Mesenchymal stem cell (in vitro differentiated cells and primary cell): ENCODE data around the gene GBA3.

Experiments used
- DNase-seq: peaks from one replicate; pipeline ENCODE4 v3.0.0-alpha.2; 2013
- H2AFZ ChIP-seq: one replicate; pipeline ENCODE4 v1.6.1; 2013; ENCODE audit warnings: low read depth, mild to moderate bottlenecking, control low read depth, inconsistent platforms, low read length, moderate library complexity
- H2AK5ac ChIP-seq: 2 replicates; pipeline ENCODE4 v1.6.1; 2013; ENCODE audit warnings: low read length, moderate library complexity, mild to moderate bottlenecking, inconsistent platforms; ENCODE audit not compliant: severe bottlenecking
- H2BK120ac ChIP-seq: one replicate; pipeline ENCODE4 v1.6.1; 2013; ENCODE audit warnings: low read depth, mild to moderate bottlenecking, inconsistent platforms, low read length, moderate library complexity
- H2BK12ac ChIP-seq, 2 experiments: one replicate each; pipeline ENCODE4 v1.6.1; 2013; ENCODE audit warnings: inconsistent platforms in 2 of 2, low read length in 2 of 2, mild to moderate bottlenecking in 2 of 2, moderate library complexity in 2 of 2, control low read depth in 1 of 2
- H2BK15ac ChIP-seq: one replicate; pipeline ENCODE4 v1.6.1; 2013; ENCODE audit warnings: mild to moderate bottlenecking, low read depth, inconsistent platforms; ENCODE audit not compliant: poor library complexity, severe bottlenecking
- H2BK5ac ChIP-seq: 2 replicates; pipeline ENCODE4 v1.6.1; 2013; ENCODE audit warnings: low read depth, mild to moderate bottlenecking, low read length, control low read depth, inconsistent platforms; ENCODE audit not compliant: poor library complexity, severe bottlenecking
- H3K14ac ChIP-seq, 2 experiments: one replicate each; pipeline ENCODE4 v1.6.1; 2013; ENCODE audit warnings: inconsistent platforms in 2 of 2, low read length in 2 of 2, control low read depth in 1 of 2, mild to moderate bottlenecking in 1 of 2, moderate library complexity in 1 of 2
- H3K18ac ChIP-seq, 2 experiments: one replicate each; pipeline ENCODE4 v1.6.1; 2013; ENCODE audit warnings: inconsistent platforms in 2 of 2, low read length in 2 of 2, control low read depth in 1 of 2, low read depth in 1 of 2, mild to moderate bottlenecking in 1 of 2
- H3K23ac ChIP-seq, 2 experiments: one replicate each; pipeline ENCODE4 v1.6.1; 2013; ENCODE audit warnings: inconsistent platforms in 2 of 2, low read length in 2 of 2, mild to moderate bottlenecking in 2 of 2, moderate library complexity in 2 of 2, control low read depth in 1 of 2
- H3K27ac ChIP-seq: 2 replicates; pipeline ENCODE4 v1.5.1; 2013; ENCODE audit warnings: mild to moderate bottlenecking, moderate library complexity, low read length, control low read depth, inconsistent platforms; ENCODE audit not compliant: poor library complexity, severe bottlenecking
- H3K27me3 ChIP-seq, 2 experiments: 2 replicates each; pipeline versions ENCODE4 v1.6.1 to v1.7.0; 2013; ENCODE audit warnings: low read length in 2 of 2, mild to moderate bottlenecking in 2 of 2, moderate library complexity in 2 of 2, control low read depth in 1 of 2, inconsistent platforms in 1 of 2; ENCODE audit not compliant: control insufficient read depth in 1 of 2, insufficient read depth in 1 of 2
- H3K36me3 ChIP-seq, 2 experiments: 2 replicates each; pipeline versions ENCODE4 v1.6.1 to v1.7.0; 2013; ENCODE audit warnings: low read length in 2 of 2, control low read depth in 1 of 2, inconsistent platforms in 1 of 2, low read depth in 1 of 2, mild to moderate bottlenecking in 1 of 2; ENCODE audit not compliant: insufficient read depth in 2 of 2, control insufficient read depth in 1 of 2
- H3K4ac ChIP-seq, 2 experiments: one replicate each; pipeline ENCODE4 v1.6.1; 2013; ENCODE audit warnings: inconsistent platforms in 2 of 2, low read length in 2 of 2, mild to moderate bottlenecking in 2 of 2, moderate library complexity in 2 of 2, control low read depth in 1 of 2, low read depth in 1 of 2
- H3K4me1 ChIP-seq: 2 replicates; pipeline ENCODE4 v1.6.1; 2013; ENCODE audit warnings: low read depth, low read length, control low read depth; ENCODE audit not compliant: control insufficient read depth, insufficient read depth
- H3K4me2 ChIP-seq: 2 replicates; pipeline ENCODE4 v1.6.1; 2013; ENCODE audit warnings: low read length, mild to moderate bottlenecking, inconsistent platforms; ENCODE audit not compliant: poor library complexity, severe bottlenecking
- H3K4me3 ChIP-seq, 2 experiments: 2 replicates each; pipeline versions ENCODE4 v1.5.1 to v1.7.0; 2013; ENCODE audit warnings: low read length in 2 of 2, mild to moderate bottlenecking in 2 of 2, control low read depth in 1 of 2, low read depth in 1 of 2; ENCODE audit not compliant: insufficient read depth in 1 of 2
- H3K79me1 ChIP-seq: replicated peaks from 2 replicates; pipeline ENCODE4 v1.6.1; 2013; ENCODE audit warnings: mild to moderate bottlenecking, control low read depth, low read length, inconsistent platforms; ENCODE audit not compliant: poor library complexity, severe bottlenecking
- H3K9ac ChIP-seq: 2 replicates; pipeline ENCODE4 v1.7.0; 2013; ENCODE audit warnings: mild to moderate bottlenecking, low read length, moderate library complexity
- H3K9me3 ChIP-seq: 2 replicates; pipeline ENCODE4 v1.7.0; 2013; ENCODE audit warnings: mild to moderate bottlenecking, low read length; ENCODE audit not compliant: control insufficient read depth
- H4K8ac ChIP-seq: one replicate; pipeline ENCODE4 v1.6.1; 2013; ENCODE audit warnings: inconsistent platforms, mild to moderate bottlenecking, low read length, moderate library complexity
- H4K91ac ChIP-seq: one replicate; pipeline ENCODE4 v1.6.1; 2013; ENCODE audit warnings: mild to moderate bottlenecking, low read length, inconsistent platforms
- WGBS: methylation state at CpG from one replicate; pipeline ENCODE4 v1.1.7; 2013; ENCODE audit warnings: mixed read lengths; 5-methylcytosine and 5-hydroxymethylcytosine counted together

Gene GBA3

GRCh38 chr4:22745234-22745633, 52.5 kb downstream of the GBA3 start:
- H3K23ac ChIP-seq, result no peak overlapping the region
- no peak overlapping the region for H3K27ac ChIP-seq
- DNase-seq, result no peak
- no peak overlapping the region for H2AFZ ChIP-seq
- no peak overlapping the region for H2BK120ac ChIP-seq
- no peak overlapping the region for H3K9ac ChIP-seq
- H3K14ac ChIP-seq, result no peak overlapping the region
- no peak overlapping the region for H3K4me3 ChIP-seq
- no CpG with 5 or more reads among the region's 1 CpG for WGBS
- no peaks in the 10 kb centered on the region for H3K79me1 ChIP-seq
- no peak overlapping the region for H2AK5ac ChIP-seq
- H2BK12ac ChIP-seq, result no peak overlapping the region
- no peak overlapping the region for H2BK15ac ChIP-seq
- H3K4me1 ChIP-seq, result no peaks in the 10 kb centered on the region
- no peaks in the 10 kb centered on the region for H3K36me3 ChIP-seq
- no peak overlapping the region for H3K4ac ChIP-seq
- no peaks in the 10 kb centered on the region for H3K9me3 ChIP-seq
- H3K4me2 ChIP-seq, result no peak overlapping the region
- H4K8ac ChIP-seq, result no peak overlapping the region
- no peak overlapping the region for H4K91ac ChIP-seq
- no peak overlapping the region for H2BK5ac ChIP-seq
- H3K18ac ChIP-seq, result no peak overlapping the region
- H3K27me3 ChIP-seq, result no peaks in the 10 kb centered on the region

- DNase-seq, result no peak
- Histone ChIP-seq H3K4me2 (no peak overlapping the region), H2BK15ac (no peak overlapping the region)
Observed at GRCh38 chr4:22754116-22754515, 61.4 kb downstream of the GBA3 start.

GRCh38 chr4:22762548-22762947, 69.8 kb downstream of the GBA3 start:
- no peak overlapping the region for H2BK15ac ChIP-seq
- no peaks in the 10 kb centered on the region for H3K9me3 ChIP-seq
- no peak overlapping the region for H3K18ac ChIP-seq
- H3K4ac ChIP-seq, result no peak overlapping the region
- no peak for DNase-seq
- no peaks in the 10 kb centered on the region for H3K4me1 ChIP-seq
- no peak overlapping the region for H3K4me2 ChIP-seq
- 66% methylated on average over 2 of the region's 2 CpGs for whole genome bisulfite sequencing
- no peaks in the 10 kb centered on the region for H3K27me3 ChIP-seq
- H3K14ac ChIP-seq, result no peak overlapping the region
- no peak overlapping the region for H2AFZ ChIP-seq
- H3K27ac ChIP-seq, result no peak overlapping the region
- H2BK5ac ChIP-seq, result no peak overlapping the region
- no peak overlapping the region for H3K4me3 ChIP-seq
- H4K8ac ChIP-seq, result no peak overlapping the region
- H4K91ac ChIP-seq, result no peak overlapping the region
- H3K9ac ChIP-seq, result no peak overlapping the region
- H2AK5ac ChIP-seq, result no peak overlapping the region
- no peaks in the 10 kb centered on the region for H3K79me1 ChIP-seq
- no peaks in the 10 kb centered on the region for H3K36me3 ChIP-seq
- H2BK120ac ChIP-seq, result no peak overlapping the region
- no peak overlapping the region for H3K23ac ChIP-seq
- H2BK12ac ChIP-seq, result no peak overlapping the region

More at GRCh38 chr4:22754116-22754515, 61.4 kb downstream of the GBA3 start:
- Histone ChIP-seq H3K4me1 (peaks cover 5% of the 10 kb centered on the region), H2BK120ac (no peak overlapping the region), H3K23ac (no peak overlapping the region), H3K27ac (peak overlapping the region; percentile 9), H3K36me3 (no peaks in the 10 kb centered on the region), H4K8ac (no peak overlapping the region), H2BK12ac (no peak overlapping the region), H3K27me3 (no peaks in the 10 kb centered on the region), H3K79me1 (no peaks in the 10 kb centered on the region), H3K4me3 (no peak overlapping the region), H3K18ac (no peak overlapping the region), H3K4ac (no peak overlapping the region), H2BK5ac (no peak overlapping the region), H2AK5ac (no peak overlapping the region), H4K91ac (no peak overlapping the region), H3K9ac (no peak overlapping the region), H3K9me3 (peaks cover 7% of the 10 kb centered on the region), H3K14ac (no peak overlapping the region), H2AFZ (no peak overlapping the region)
- WGBS, result 82% methylated on average over 1 of the region's 2 CpGs

- no peak overlapping the region for H2AK5ac ChIP-seq
- no peak overlapping the region for H3K4me2 ChIP-seq
- no peak overlapping the region for H4K91ac ChIP-seq
- no peak overlapping the region for H3K27ac ChIP-seq
- H3K36me3 ChIP-seq, result no peaks in the 10 kb centered on the region
- no peaks in the 10 kb centered on the region for H3K79me1 ChIP-seq
- H3K23ac ChIP-seq, result no peak overlapping the region
- no peak overlapping the region for H2BK15ac ChIP-seq
- H3K18ac ChIP-seq, result no peak overlapping the region
- H3K4me1 ChIP-seq, result no peaks in the 10 kb centered on the region
- no peak overlapping the region for H3K4ac ChIP-seq
- no peak overlapping the region for H2BK12ac ChIP-seq
- H2AFZ ChIP-seq, result no peak overlapping the region
- H2BK5ac ChIP-seq, result no peak overlapping the region
- 96% methylated on average over 2 of the region's 3 CpGs for WGBS
- no peaks in the 10 kb centered on the region for H3K27me3 ChIP-seq
- no peak for DNase-seq
- no peak overlapping the region for H3K4me3 ChIP-seq
- no peak overlapping the region for H3K9ac ChIP-seq
- no peak overlapping the region for H3K14ac ChIP-seq
- no peak overlapping the region for H4K8ac ChIP-seq
- no peak overlapping the region for H2BK120ac ChIP-seq
- H3K9me3 ChIP-seq, result no peaks in the 10 kb centered on the region
Observed at GRCh38 chr4:22764183-22764582, 71.4 kb downstream of the GBA3 start.
